Left ventricle myocardium superior (tissue), 1 donor: ENCODE data around the gene TJAP1. TPM values are rescaled to one million over a fixed set of nuclear protein-coding genes. Genes with fewer than 3 reads are reported as not detected.

Source experiments
- ATAC-seq: fragments of 200-7000 bp; cut with Tn5 transposase; one replicate; pipeline ENCODE4 v1.9.1; 2020; ENCODE audit warnings: mild to moderate bottlenecking, moderate library complexity
- DNase-seq: peaks from one replicate; pipeline ENCODE4 v3.0.0-alpha.2; 2020
- intact Hi-C: fragments of 100-400 bp; cut with micrococcal nuclease; formaldehyde crosslinking; loops from one replicate; pipeline ENCODE4 v1.11.0; 2022
- total RNA-seq: library from RNA; stranded (reverse); fragmentation: NEBNext Ultra II Directional; extraction: Animal tissue kit (Norgen Biotek cat#: 25700); gene quantifications from one replicate; pipeline ENCODE4 v1.2.1, GENCODE V29; 2021
- donor health status: DM: no; HTN: yes; CAD: no; lungs with severe emphysema.

The TJAP1 gene
- total RNA-seq, 1 donor from 2014 or later: 23.2 TPM

GRCh38 chr6:43471399-43471798, 6.0 kb upstream of the TJAP1 start:
- ATAC-seq: no peak
- no peak for DNase-seq
- intact Hi-C loops: no loop called here

GRCh38 chr6:43472515-43472914, 4.9 kb upstream of the TJAP1 start:
- ATAC-seq (no peak), DNase-seq (no peak)
- intact Hi-C loops: no loop called here

- intact Hi-C loops: no loop called here
- ATAC-seq: no peak
- no peak for DNase-seq
Observed at GRCh38 chr6:43475516-43475915, 1.9 kb upstream of the TJAP1 start.

GRCh38 chr6:43476746-43477145, 624 bp upstream of the TJAP1 start:
- intact Hi-C loops: no loop called here
- ATAC-seq (no peak), DNase-seq (no peak)

GRCh38 chr6:43478008-43478372, 620 bp downstream of the TJAP1 start:
- intact Hi-C loops: no loop called here
- no peak for ATAC-seq
- no peak for DNase-seq

- intact Hi-C loops: no loop called here
- ATAC-seq: no peak
Observed at GRCh38 chr6:43481075-43481474, 3.7 kb downstream of the TJAP1 start.

GRCh38 chr6:43481591-43482236, 4.3 kb downstream of the TJAP1 start:
- intact Hi-C loops: no loop called here
- no peak for DNase-seq
- ATAC-seq: no peak

More at GRCh38 chr6:43481075-43481474, 3.7 kb downstream of the TJAP1 start:
- DNase-seq: no peak

- DNase-seq: no peak
- intact Hi-C loops: no loop called here
- no peak for ATAC-seq
Observed at GRCh38 chr6:43488667-43489276, 11.4 kb downstream of the TJAP1 start.

- ATAC-seq (no peak), DNase-seq (no peak)
Observed at GRCh38 chr6:43489277-43490072, 12.1 kb downstream of the TJAP1 start.

GRCh38 chr6:43490523-43490939, 13.2 kb downstream of the TJAP1 start:
- DNase-seq (no peak), ATAC-seq (no peak)
- intact Hi-C loops: loop anchor here (10.0 kb wide), 1 partner anchor 106 kb away; no protein-coding TSS in a partner anchor

More at GRCh38 chr6:43489277-43490072, 12.1 kb downstream of the TJAP1 start:
- intact Hi-C loops: loop anchor here (10.0 kb wide), 1 partner anchor 105 kb away; no protein-coding TSS in a partner anchor

GRCh38 chr6:43491750-43492661, 14.6 kb downstream of the TJAP1 start:
- ATAC-seq: peak; percentile 87
- DNase-seq: peak; percentile 90
- intact Hi-C loops: loop anchor here (10.0 kb wide), 1 partner anchor 107 kb away; no protein-coding TSS in a partner anchor

- peak; percentile 23 for ATAC-seq
- intact Hi-C loops: loop anchor here (10.0 kb wide), 1 partner anchor 108 kb away; no protein-coding TSS in a partner anchor
- DNase-seq: no peak
Observed at GRCh38 chr6:43492673-43493072, 15.3 kb downstream of the TJAP1 start.

- ATAC-seq (no peak), DNase-seq (no peak)
- intact Hi-C loops: loop anchor here (10.0 kb wide), 1 partner anchor 108 kb away; no protein-coding TSS in a partner anchor
Observed at GRCh38 chr6:43493230-43493629, 15.9 kb downstream of the TJAP1 start.

GRCh38 chr6:43493833-43494232, 16.5 kb downstream of the TJAP1 start:
- DNase-seq: no peak
- ATAC-seq: peak; percentile 4
- intact Hi-C loops: loop anchor here (10.0 kb wide), 1 partner anchor 109 kb away; no protein-coding TSS in a partner anchor

GRCh38 chr6:43494321-43494720, 17.0 kb downstream of the TJAP1 start:
- DNase-seq: no peak
- no peak for ATAC-seq
- intact Hi-C loops: loop anchor here (10.0 kb wide), 1 partner anchor 110 kb away; no protein-coding TSS in a partner anchor

- DNase-seq (no peak), ATAC-seq (no peak)
- intact Hi-C loops: loop anchor here (5.0 to 10.0 kb wide), 2 partner anchors 32 to 110 kb away; no protein-coding TSS in a partner anchor
Observed at GRCh38 chr6:43494766-43495165, 17.4 kb downstream of the TJAP1 start.

- ATAC-seq (no peak), DNase-seq (no peak)
- intact Hi-C loops: loop anchor here (5.0 to 10.0 kb wide), 2 partner anchors 33 to 111 kb away; no protein-coding TSS in a partner anchor
Observed at GRCh38 chr6:43495409-43495941, 18.1 kb downstream of the TJAP1 start.
